DND-41 (cell line): ENCODE results near the gene ITSN1.
A peak's percentile ranks its signal among the peaks of the same experiment; 100 is the strongest.

ENCODE experiments used
- ATAC-seq: fragments of 200-7000 bp; cut with Tn5 transposase; 3 replicates; pipeline ENCODE4 v1.9.1; 2021; ENCODE audit warnings: low read depth; ENCODE audit not compliant: insufficient read depth
- DNase-seq: peaks from one replicate; pipeline ENCODE4 v3.0.0-alpha.2; 2020
- H2AFZ ChIP-seq: 2 replicates; pipeline ENCODE4 v1.6.0; 2012; ENCODE audit warnings: low read depth, low read length
- H3K27ac ChIP-seq: 2 replicates; pipeline ENCODE4 v1.5.1; 2012; ENCODE audit warnings: low read length, inconsistent platforms
- H3K27me3 ChIP-seq: fragments of 200-600 bp; sonication (generic); 2 replicates; pipeline ENCODE4 v1.6.0; 2012; ENCODE audit warnings: low read length, mild to moderate bottlenecking, inconsistent platforms; ENCODE audit not compliant: insufficient read depth, poor library complexity
- H3K36me3 ChIP-seq: 2 replicates; pipeline ENCODE4 v1.5.1; 2012; ENCODE audit warnings: low read length, inconsistent platforms; ENCODE audit not compliant: insufficient read depth
- H3K4me1 ChIP-seq: 2 replicates; pipeline ENCODE4 v1.5.1; 2012; ENCODE audit warnings: mild to moderate bottlenecking, low read length; ENCODE audit not compliant: insufficient read depth
- H3K4me2 ChIP-seq: 2 replicates; pipeline ENCODE4 v1.6.0; 2012; ENCODE audit warnings: mild to moderate bottlenecking, moderate library complexity, low read length, inconsistent platforms; ENCODE audit not compliant: insufficient read depth
- H3K4me3 ChIP-seq, 2 experiments: fragments of 200-600 bp in 1 of 2; shearing (Covaris generic) in 1 of 2; 2 replicates each; pipeline ENCODE4 v1.5.1; 2012 to 2016; ENCODE audit warnings: inconsistent platforms in 2 of 2, low read length in 2 of 2, mild to moderate bottlenecking in 2 of 2, low read depth in 1 of 2, moderate library complexity in 1 of 2
- H3K79me2 ChIP-seq: 2 replicates; pipeline ENCODE4 v1.6.0; 2012; ENCODE audit warnings: low read length, inconsistent platforms; ENCODE audit not compliant: insufficient read depth
- H3K9ac ChIP-seq: 2 replicates; pipeline ENCODE4 v1.6.0; 2012; ENCODE audit warnings: low read depth, mild to moderate bottlenecking, inconsistent platforms, low read length, moderate library complexity
- H3K9me3 ChIP-seq: 2 replicates; pipeline ENCODE4 v1.5.1; 2012; ENCODE audit warnings: low read length, moderate library complexity, mild to moderate bottlenecking, inconsistent platforms; ENCODE audit not compliant: insufficient read depth, severe bottlenecking
- H4K20me1 ChIP-seq: 2 replicates; pipeline ENCODE4 v1.6.0; 2012; ENCODE audit warnings: low read length; ENCODE audit not compliant: insufficient read depth
- CTCF ChIP-seq: IDR thresholded peaks from 2 replicates; pipeline ENCODE4 v1.5.1; 2012; ENCODE audit warnings: borderline replicate concordance, low read length, moderate library complexity, mild to moderate bottlenecking; ENCODE audit not compliant: poor library complexity, severe bottlenecking; ENCODE audit errors: extremely low read depth
- EZH2 ChIP-seq: IDR thresholded peaks from 3 replicates; pipeline ENCODE4 v1.6.1; 2012; ENCODE audit warnings: borderline replicate concordance, low read depth, mild to moderate bottlenecking, moderate library complexity, low read length, inconsistent platforms; ENCODE audit not compliant: severe bottlenecking

Gene ITSN1

GRCh38 chr21:33707846-33708245 is 65.5 kb downstream of the ITSN1 start:
- no peak overlapping the region for H3K4me3 ChIP-seq
- ATAC-seq (no peak), DNase-seq (no peak)
- H3K36me3 ChIP-seq = no peaks in the 10 kb centered on the region
- peaks cover 10% of the 10 kb centered on the region; the same call in 1 of the 2 replicates for H3K4me1 ChIP-seq
- peaks cover under 1% of the 10 kb centered on the region; the same call in 1 of the 2 replicates for H3K79me2 ChIP-seq
- H4K20me1 ChIP-seq = no peaks in the 10 kb centered on the region; the same call in 1 of the 2 replicates
- H3K9ac ChIP-seq = no peak overlapping the region
- no peaks in the 10 kb centered on the region for H3K27me3 ChIP-seq
- no peak overlapping the region for H2AFZ ChIP-seq
- no peak for TF ChIP-seq CTCF
- TF ChIP-seq EZH2 = no peak
- no peak overlapping the region for H3K4me2 ChIP-seq
- H3K27ac ChIP-seq = no peak overlapping the region
- peaks cover 2% of the 10 kb centered on the region for H3K9me3 ChIP-seq

- Histone ChIP-seq H3K79me2 (peaks cover 2% of the 10 kb centered on the region; the same call in 1 of the 2 replicates), H3K27me3 (no peaks in the 10 kb centered on the region), H4K20me1 (no peaks in the 10 kb centered on the region; the same call in 1 of the 2 replicates), H3K4me2 (no peak overlapping the region), H3K27ac (no peak overlapping the region), H3K9me3 (peaks cover 2% of the 10 kb centered on the region), H2AFZ (no peak overlapping the region), H3K36me3 (no peaks in the 10 kb centered on the region), H3K4me3 (no peak overlapping the region), H3K4me1 (peaks cover 7% of the 10 kb centered on the region; the same call in 1 of the 2 replicates), H3K9ac (no peak overlapping the region)
- ATAC-seq = no peak
- DNase-seq = no peak
- TF ChIP-seq EZH2 (no peak), CTCF (no peak)
These were observed 66.6 kb downstream of the ITSN1 start for GRCh38 chr21:33708874-33709273.

- ATAC-seq (0 out of 3 replicates have a peak, but pooled peaks have one; percentile 27), DNase-seq (no peak)
- H2AFZ ChIP-seq = no peak overlapping the region
- H3K4me1 ChIP-seq = peaks cover 7% of the 10 kb centered on the region; the same call in 1 of the 2 replicates
- H3K79me2 ChIP-seq = peaks cover 2% of the 10 kb centered on the region; the same call in 1 of the 2 replicates
- TF ChIP-seq CTCF = no peak
- TF ChIP-seq EZH2 = no peak
- no peak overlapping the region for H3K27ac ChIP-seq
- no peaks in the 10 kb centered on the region for H3K27me3 ChIP-seq
- no peaks in the 10 kb centered on the region for H3K36me3 ChIP-seq
- H3K9me3 ChIP-seq = peaks cover 2% of the 10 kb centered on the region
- H3K4me2 ChIP-seq = no peak overlapping the region
- H4K20me1 ChIP-seq = peaks cover 2% of the 10 kb centered on the region; the same call in 1 of the 2 replicates
- H3K9ac ChIP-seq = no peak overlapping the region
- H3K4me3 ChIP-seq = no peak overlapping the region
These were observed 69.9 kb downstream of the ITSN1 start for GRCh38 chr21:33712022-33712803.
